Gastroesophageal sphincter (tissue), 3 donors: Measurements from ENCODE around the gene MEOX2.

ENCODE experiments used
- POLR2AphosphoS5 ChIP-seq: sonication (generic); formaldehyde crosslinking; IDR thresholded peaks from one replicate; pipeline ENCODE4 v1.6.1; 2017; ENCODE audit warnings: antibody characterized with exemption
- TF ChIP-seq, protein P1 (sequence below), 4 experiments: fragments of 200-600 bp in 2 of 4; fragments of 450-650 bp in 2 of 4; sonication (generic) in 1 of 4; IDR thresholded peaks; one replicate each; pipeline ENCODE4 v1.5.1; 2017 to 2019; ENCODE audit warnings: antibody characterized with exemption in 4 of 4, mild to moderate bottlenecking in 2 of 4, moderate library complexity in 2 of 4

DNA sequence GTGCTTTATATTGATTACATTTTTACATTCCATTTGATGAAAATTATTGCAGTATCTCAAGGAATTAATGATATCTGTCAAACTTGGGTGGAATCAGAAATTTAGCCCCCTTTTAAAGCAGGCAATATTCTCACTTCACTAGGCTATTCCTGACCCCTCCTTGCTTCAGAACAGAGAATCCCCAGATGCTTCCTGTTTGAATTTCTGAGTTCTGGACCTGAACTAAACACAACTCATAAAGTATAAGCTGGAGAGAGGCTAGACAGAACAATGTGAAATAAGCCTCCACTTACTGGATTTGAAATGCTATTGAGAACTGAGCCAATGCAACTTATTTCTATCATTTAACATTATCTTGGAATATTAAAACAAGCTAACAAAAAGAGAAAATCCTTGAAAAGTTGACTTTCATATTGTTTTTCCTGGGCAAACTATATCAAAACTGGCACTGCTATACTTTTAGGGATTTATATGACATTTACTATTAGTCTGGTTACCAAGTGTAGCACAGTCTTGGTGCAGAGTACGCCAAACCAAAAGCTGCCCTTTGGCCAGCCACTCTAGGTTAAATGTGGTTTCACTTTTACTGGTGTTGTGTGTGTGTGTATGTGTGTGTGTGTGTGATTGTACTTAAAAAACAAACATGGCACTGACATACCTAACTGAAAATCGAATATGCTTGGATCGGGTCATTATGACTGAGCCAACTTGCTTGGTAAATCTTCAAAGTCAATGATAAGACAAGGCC, 105.7 kb downstream of the MEOX2 start:
- TF ChIP-seq, protein P1, sequence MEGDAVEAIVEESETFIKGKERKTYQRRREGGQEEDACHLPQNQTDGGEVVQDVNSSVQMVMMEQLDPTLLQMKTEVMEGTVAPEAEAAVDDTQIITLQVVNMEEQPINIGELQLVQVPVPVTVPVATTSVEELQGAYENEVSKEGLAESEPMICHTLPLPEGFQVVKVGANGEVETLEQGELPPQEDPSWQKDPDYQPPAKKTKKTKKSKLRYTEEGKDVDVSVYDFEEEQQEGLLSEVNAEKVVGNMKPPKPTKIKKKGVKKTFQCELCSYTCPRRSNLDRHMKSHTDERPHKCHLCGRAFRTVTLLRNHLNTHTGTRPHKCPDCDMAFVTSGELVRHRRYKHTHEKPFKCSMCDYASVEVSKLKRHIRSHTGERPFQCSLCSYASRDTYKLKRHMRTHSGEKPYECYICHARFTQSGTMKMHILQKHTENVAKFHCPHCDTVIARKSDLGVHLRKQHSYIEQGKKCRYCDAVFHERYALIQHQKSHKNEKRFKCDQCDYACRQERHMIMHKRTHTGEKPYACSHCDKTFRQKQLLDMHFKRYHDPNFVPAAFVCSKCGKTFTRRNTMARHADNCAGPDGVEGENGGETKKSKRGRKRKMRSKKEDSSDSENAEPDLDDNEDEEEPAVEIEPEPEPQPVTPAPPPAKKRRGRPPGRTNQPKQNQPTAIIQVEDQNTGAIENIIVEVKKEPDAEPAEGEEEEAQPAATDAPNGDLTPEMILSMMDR (IDR thresholded peaks at IDR 0.05): no peak
- TF ChIP-seq POLR2AphosphoS5: no peak
